SK-N-SH treated with all-trans-retinoic acid at 6 μM for 48 hours (cell line): ENCODE data around the gene RING1.
A peak's percentile ranks its signal among the peaks of the same experiment; 100 is the strongest.

ENCODE experiments used
- ATAC-seq: fragments of 200-7000 bp; cut with Tn5 transposase; 3 replicates; pipeline ENCODE4 v1.9.1; 2020; ENCODE audit warnings: mild to moderate bottlenecking, moderate library complexity
- ARNTL ChIP-seq: fragments of 450-650 bp; formaldehyde crosslinking; IDR thresholded peaks from 2 replicates; pipeline ENCODE4 v1.5.0; 2020; ENCODE audit warnings: low read depth, mild to moderate bottlenecking, moderate library complexity, borderline replicate concordance
- CREB5 ChIP-seq: fragments of 250-450 bp; sonication (Bioruptor Pico); IDR thresholded peaks from 2 replicates; pipeline ENCODE4 v1.5.1; 2020; ENCODE audit warnings: low read depth, mild to moderate bottlenecking, moderate library complexity
- CSDC2 ChIP-seq: fragments of 250-450 bp; sonication (Bioruptor Pico); IDR thresholded peaks from 2 replicates; pipeline ENCODE4 v1.5.0; 2020; ENCODE audit warnings: mild to moderate bottlenecking, moderate library complexity
- CSRNP3 ChIP-seq: fragments of 250-450 bp; sonication (Bioruptor Pico); IDR thresholded peaks from 2 replicates; pipeline ENCODE4 v1.5.1; 2021; ENCODE audit warnings: mild to moderate bottlenecking, moderate library complexity
- GLIS3 ChIP-seq: fragments of 250-450 bp; sonication (Bioruptor Pico); IDR thresholded peaks from 2 replicates; pipeline ENCODE4 v1.5.0; 2020; ENCODE audit warnings: mild to moderate bottlenecking, moderate library complexity
- PATZ1 ChIP-seq: fragments of 250-450 bp; sonication (Bioruptor Pico); IDR thresholded peaks from 2 replicates; pipeline ENCODE4 v1.8.0; 2020; ENCODE audit warnings: mild to moderate bottlenecking, moderate library complexity, borderline replicate concordance
- POU6F1 ChIP-seq: fragments of 250-450 bp; sonication (Bioruptor Pico); IDR thresholded peaks from 2 replicates; pipeline ENCODE4 v1.8.0; 2021; ENCODE audit warnings: low read depth, mild to moderate bottlenecking, moderate library complexity, borderline replicate concordance
- PPARA ChIP-seq: fragments of 250-450 bp; sonication (Bioruptor Pico); IDR thresholded peaks from 2 replicates; pipeline ENCODE4 v1.5.0; 2020; ENCODE audit warnings: mild to moderate bottlenecking, borderline replicate concordance
- TCF4 ChIP-seq: fragments of 250-450 bp; sonication (Bioruptor Pico); IDR thresholded peaks from 2 replicates; pipeline ENCODE4 v1.8.0; 2021; ENCODE audit warnings: mild to moderate bottlenecking, moderate library complexity, borderline replicate concordance
- TOX ChIP-seq: fragments of 250-450 bp; sonication (Bioruptor Pico); IDR thresholded peaks from 2 replicates; pipeline ENCODE4 v1.8.0; 2021; ENCODE audit warnings: mild to moderate bottlenecking, moderate library complexity, borderline replicate concordance
- TSHZ2 ChIP-seq: fragments of 250-450 bp; sonication (Bioruptor Pico); IDR thresholded peaks from 2 replicates; pipeline ENCODE4 v1.5.0; 2020; ENCODE audit warnings: mild to moderate bottlenecking, moderate library complexity
- ZC3H10 ChIP-seq: fragments of 250-450 bp; sonication (Bioruptor Pico); IDR thresholded peaks from 2 replicates; pipeline ENCODE4 v1.5.1; 2021; ENCODE audit warnings: mild to moderate bottlenecking, moderate library complexity
- ZFP30 ChIP-seq: fragments of 450-650 bp; formaldehyde crosslinking; IDR thresholded peaks from 2 replicates; pipeline ENCODE4 v1.5.0; 2022; ENCODE audit warnings: mild to moderate bottlenecking, moderate library complexity
- ZNF565 ChIP-seq: fragments of 450-650 bp; formaldehyde crosslinking; conservative IDR thresholded peaks from 2 replicates; pipeline ENCODE4 v1.5.0; 2020; ENCODE audit warnings: low read depth, mild to moderate bottlenecking, moderate library complexity
- ZNF70 ChIP-seq: fragments of 450-650 bp; formaldehyde crosslinking; IDR thresholded peaks from 2 replicates; pipeline ENCODE4 v1.5.0; 2020; ENCODE audit warnings: mild to moderate bottlenecking, moderate library complexity
- ZNF8 ChIP-seq: fragments of 450-650 bp; formaldehyde crosslinking; IDR thresholded peaks from 2 replicates; pipeline ENCODE4 v1.5.0; 2020; ENCODE audit warnings: mild to moderate bottlenecking, moderate library complexity

RING1 gene

GRCh38 chr6:33247977-33248642 lies 39.8 kb downstream of the RING1 start:
- no peak for TF ChIP-seq ZFP30 (CRISPR knock-in tag)
- no peak for TF ChIP-seq ZNF70 (CRISPR knock-in tag)
- no peak for TF ChIP-seq TCF4 (CRISPR knock-in tag)
- TF ChIP-seq ZNF8 (CRISPR knock-in tag), result no peak
- TF ChIP-seq TOX (CRISPR knock-in tag), result no peak
- no peak for TF ChIP-seq ZNF565 (CRISPR knock-in tag)
- no peak for TF ChIP-seq POU6F1 (CRISPR knock-in tag)
- no peak for TF ChIP-seq PATZ1 (CRISPR knock-in tag)
- TF ChIP-seq TSHZ2 (CRISPR knock-in tag), result no peak
- no peak for TF ChIP-seq PPARA (CRISPR knock-in tag)
- peak; percentile 72 for ATAC-seq

- peak; percentile 25 for ATAC-seq
- no peak for TF ChIP-seq TOX (CRISPR knock-in tag)
- TF ChIP-seq GLIS3, result no peak
- no peak for TF ChIP-seq CSDC2 (CRISPR knock-in tag)
- no peak for TF ChIP-seq CSRNP3 (CRISPR knock-in tag)
- no peak for TF ChIP-seq ZNF70 (CRISPR knock-in tag)
- no peak for TF ChIP-seq CREB5
- TF ChIP-seq ZNF565 (CRISPR knock-in tag), result no peak
- no peak for TF ChIP-seq PPARA (CRISPR knock-in tag)
- TF ChIP-seq POU6F1 (CRISPR knock-in tag), result no peak
- TF ChIP-seq PATZ1 (CRISPR knock-in tag), result no peak
- TF ChIP-seq ZC3H10 (CRISPR knock-in tag), result no peak
- no peak for TF ChIP-seq ARNTL (CRISPR knock-in tag)
Measured at GRCh38 chr6:33248643-33248931, 40.3 kb downstream of the RING1 start.
